Measurements from ENCODE around the gene MIB2.
"Not testable (repeated sequence)": the region's sequence is repeated elsewhere in the genome, so short reads cannot be mapped to it uniquely, and the experiment has no call there.

The MIB2 gene

GRCh38 chr1:1628754-1629429 lies 13.6 kb downstream of the MIB2 start:
- DNase-seq (ENCODE audit: low read depth in 1 of 2, low spot score in 1 of 2): no peak
- no peak for TF ChIP-seq JUND (IDR thresholded peaks at IDR 0.05; ENCODE audit: low read depth)
- in situ Hi-C loops (cut with HindIII; ENCODE audit: low pct_unique_long_range_greater_than_20kb, low sequenced_read_pairs): no loop called here

- no peak for DNase-seq (ENCODE audit: low read depth in 1 of 2, low spot score in 1 of 2)
Observed at GRCh38 chr1:1629430-1630190, 14.3 kb downstream of the MIB2 start.

GRCh38 chr1:1630191-1630964 lies 15.1 kb downstream of the MIB2 start:
- in situ Hi-C loops (cut with HindIII; ENCODE audit: low pct_unique_long_range_greater_than_20kb, low sequenced_read_pairs): no loop called here
- DNase-seq (ENCODE audit: low read depth in 1 of 2, low spot score in 1 of 2): no peak
- no peak for TF ChIP-seq JUND (IDR thresholded peaks at IDR 0.05; ENCODE audit: low read depth)

More at GRCh38 chr1:1629430-1630190, 14.3 kb downstream of the MIB2 start:
- TF ChIP-seq JUND (IDR thresholded peaks at IDR 0.05; ENCODE audit: low read depth): no peak
- in situ Hi-C loops (cut with HindIII; ENCODE audit: low pct_unique_long_range_greater_than_20kb, low sequenced_read_pairs): no loop called here

GRCh38 chr1:1630965-1631781 lies 15.9 kb downstream of the MIB2 start:
- no peak for TF ChIP-seq JUND (IDR thresholded peaks at IDR 0.05; ENCODE audit: low read depth)
- in situ Hi-C loops (cut with HindIII; ENCODE audit: low pct_unique_long_range_greater_than_20kb, low sequenced_read_pairs): no loop called here
- DNase-seq (ENCODE audit: low read depth in 1 of 2, low spot score in 1 of 2): no peak

- DNase-seq (ENCODE audit: low read depth in 1 of 2, low spot score in 1 of 2): no peak
- in situ Hi-C loops (cut with HindIII; ENCODE audit: low pct_unique_long_range_greater_than_20kb, low sequenced_read_pairs): no loop called here
- TF ChIP-seq JUND (IDR thresholded peaks at IDR 0.05; ENCODE audit: low read depth): no peak
Observed at GRCh38 chr1:1631782-1632420, 16.6 kb downstream of the MIB2 start, which contains the start of gene MMP23B. Gene MMP23B, plus strand, starts transcription at chr1:1632173. Its CDS starts 46 bp downstream, at chr1:1632219.

- DNase-seq (ENCODE audit: low read depth in 1 of 2, low spot score in 1 of 2); in situ Hi-C loops (cut with HindIII; ENCODE audit: low pct_unique_long_range_greater_than_20kb, low sequenced_read_pairs): not testable (repeated sequence)
Observed at GRCh38 chr1:1633409-1633808, 18.1 kb downstream of the MIB2 start.

GRCh38 chr1:1634613-1635012 lies 19.3 kb downstream of the MIB2 start:
- in situ Hi-C loops (cut with HindIII; ENCODE audit: low pct_unique_long_range_greater_than_20kb, low sequenced_read_pairs): not testable (repeated sequence)

GRCh38 chr1:1636621-1637478 lies 21.6 kb downstream of the MIB2 start:
- DNase-seq (ENCODE audit: low read depth in 1 of 2, low spot score in 1 of 2); in situ Hi-C loops (cut with HindIII; ENCODE audit: low pct_unique_long_range_greater_than_20kb, low sequenced_read_pairs): not testable (repeated sequence)

More at GRCh38 chr1:1634613-1635012, 19.3 kb downstream of the MIB2 start:
- DNase-seq (ENCODE audit: low read depth in 1 of 2, low spot score in 1 of 2): not testable (repeated sequence)

GRCh38 chr1:1637479-1637875 lies 22.2 kb downstream of the MIB2 start:
- in situ Hi-C loops (cut with HindIII; ENCODE audit: low pct_unique_long_range_greater_than_20kb, low sequenced_read_pairs); DNase-seq (ENCODE audit: low read depth in 1 of 2, low spot score in 1 of 2): not testable (repeated sequence)

GRCh38 chr1:1638528-1638927 lies 23.2 kb downstream of the MIB2 start:
- in situ Hi-C loops (cut with HindIII; ENCODE audit: low pct_unique_long_range_greater_than_20kb, low sequenced_read_pairs); DNase-seq (ENCODE audit: low read depth in 1 of 2, low spot score in 1 of 2): not testable (repeated sequence)

- in situ Hi-C loops (cut with HindIII; ENCODE audit: low pct_unique_long_range_greater_than_20kb, low sequenced_read_pairs); DNase-seq (ENCODE audit: low read depth in 1 of 2, low spot score in 1 of 2): not testable (repeated sequence)
Observed at GRCh38 chr1:1639368-1639767, 24.1 kb downstream of the MIB2 start.

GRCh38 chr1:1640081-1640480 lies 24.8 kb downstream of the MIB2 start:
- DNase-seq (ENCODE audit: low read depth in 1 of 2, low spot score in 1 of 2); in situ Hi-C loops (cut with HindIII; ENCODE audit: low pct_unique_long_range_greater_than_20kb, low sequenced_read_pairs): not testable (repeated sequence)

- in situ Hi-C loops (cut with HindIII; ENCODE audit: low pct_unique_long_range_greater_than_20kb, low sequenced_read_pairs); DNase-seq (ENCODE audit: low read depth in 1 of 2, low spot score in 1 of 2): not testable (repeated sequence)
Observed at GRCh38 chr1:1640711-1641461, 25.6 kb downstream of the MIB2 start.

- in situ Hi-C loops (cut with HindIII; ENCODE audit: low pct_unique_long_range_greater_than_20kb, low sequenced_read_pairs); DNase-seq (ENCODE audit: low read depth in 1 of 2, low spot score in 1 of 2): not testable (repeated sequence)
Observed at GRCh38 chr1:1646326-1646725, 31.0 kb downstream of the MIB2 start.

Data from T47D (cell line).